CD4-positive, alpha-beta T cell treated with Interleukin-17A for 1 hour (primary cell): Measurements from ENCODE around the gene XCL1.

Source experiments
- DNase-seq: peaks from one replicate; pipeline ENCODE4 v3.0.0-alpha.2; 2020

Gene XCL1

GRCh38 chr1:168607872-168608428 is 31.5 kb downstream of the XCL1 start:
- DNase-seq, result no peak

- DNase-seq, result no peak
These were observed 32.7 kb downstream of the XCL1 start for GRCh38 chr1:168608796-168609715.

- DNase-seq, result no peak
These were observed 33.5 kb downstream of the XCL1 start for GRCh38 chr1:168609741-168610510.

- no peak for DNase-seq
These were observed 36.6 kb downstream of the XCL1 start for GRCh38 chr1:168613038-168613451.

- no peak for DNase-seq
These were observed 37.4 kb downstream of the XCL1 start for GRCh38 chr1:168613691-168614231.

GRCh38 chr1:168614235-168614634 is 37.8 kb downstream of the XCL1 start:
- DNase-seq, result no peak

- DNase-seq, result no peak
These were observed 39.6 kb downstream of the XCL1 start for GRCh38 chr1:168615965-168616364.

GRCh38 chr1:168617974-168618750 is 41.8 kb downstream of the XCL1 start:
- no peak for DNase-seq

GRCh38 chr1:168618886-168619285 is 42.5 kb downstream of the XCL1 start:
- DNase-seq, result no peak

- no peak for DNase-seq
These were observed 45.0 kb downstream of the XCL1 start for GRCh38 chr1:168621356-168621755.

GRCh38 chr1:168623003-168623828 is 46.8 kb downstream of the XCL1 start:
- no peak for DNase-seq

- no peak for DNase-seq
These were observed 47.4 kb downstream of the XCL1 start for GRCh38 chr1:168623831-168624230.

GRCh38 chr1:168626326-168626725 is 49.9 kb downstream of the XCL1 start:
- no peak for DNase-seq

- DNase-seq, result no peak
These were observed 51.0 kb downstream of the XCL1 start for GRCh38 chr1:168627370-168627769.

GRCh38 chr1:168628807-168629206 is 52.4 kb downstream of the XCL1 start:
- DNase-seq, result no peak

- no peak for DNase-seq
These were observed 53.1 kb downstream of the XCL1 start for GRCh38 chr1:168629466-168629865.
